ENCODE data around the gene ROR1. TPM values are rescaled to one million over a fixed set of nuclear protein-coding genes. Genes with fewer than 3 reads are reported as not detected.

Gene ROR1
- total RNA-seq, 6 experiments from 2014 or later: 0.04 to 0.58 (median 0.37) TPM

GRCh38 chr1:63793741-63794240 is 20.0 kb downstream of the ROR1 start:
- Histone ChIP-seq H3K9me3 (no peaks in the 10 kb centered on the region), H3K27ac (no peak overlapping the region), H3K4me3 (no peak overlapping the region), H3K36me3 (no peaks in the 10 kb centered on the region), H3K27me3 (no peaks in the 10 kb centered on the region), H3K4me1 (no peaks in the 10 kb centered on the region)
- TF ChIP-seq CTCF (IDR thresholded peaks at IDR 0.05) (no peak), POLR2A (IDR thresholded peaks at IDR 0.05) (no peak)
- WGBS (ENCODE audit: insufficient coverage, low coverage, low lambda C conversion rate, missing lambda C conversion rate): 78% methylated on average over 4 of the region's 8 CpGs
- ATAC-seq (no peak), DNase-seq (no peak)
- intact Hi-C loops (cut with DNase I): no loop called here

GRCh38 chr1:63794354-63794753 is 20.5 kb downstream of the ROR1 start:
- intact Hi-C loops (cut with DNase I): no loop called here
- TF ChIP-seq POLR2A (IDR thresholded peaks at IDR 0.05): no peak
- TF ChIP-seq CTCF (IDR thresholded peaks at IDR 0.05): no peak
- H3K27me3 ChIP-seq: no peaks in the 10 kb centered on the region
- H3K4me3 ChIP-seq: no peak overlapping the region
- no peaks in the 10 kb centered on the region for H3K36me3 ChIP-seq
- no peaks in the 10 kb centered on the region for H3K9me3 ChIP-seq
- ATAC-seq (no peak), DNase-seq (no peak)
- no peak overlapping the region for H3K27ac ChIP-seq
- H3K4me1 ChIP-seq: no peaks in the 10 kb centered on the region
- WGBS (ENCODE audit: insufficient coverage, low coverage, low lambda C conversion rate, missing lambda C conversion rate): 85% methylated on average over 3 of the region's 7 CpGs

GRCh38 chr1:63794939-63795378 is 21.1 kb downstream of the ROR1 start:
- TF ChIP-seq CTCF (IDR thresholded peaks at IDR 0.05): no peak
- no peak for TF ChIP-seq POLR2A (IDR thresholded peaks at IDR 0.05)
- Histone ChIP-seq H3K36me3 (no peaks in the 10 kb centered on the region), H3K27ac (no peak overlapping the region), H3K9me3 (no peaks in the 10 kb centered on the region), H3K4me3 (no peak overlapping the region), H3K4me1 (no peaks in the 10 kb centered on the region), H3K27me3 (no peaks in the 10 kb centered on the region)
- 75% methylated on average over 7 of the region's 7 CpGs for WGBS (ENCODE audit: insufficient coverage, low coverage, low lambda C conversion rate, missing lambda C conversion rate)
- DNase-seq (no peak), ATAC-seq (no peak)
- intact Hi-C loops (cut with DNase I): no loop called here

- ATAC-seq (no peak), DNase-seq (no peak)
- Histone ChIP-seq H3K27ac (no peak overlapping the region), H3K4me3 (no peak overlapping the region), H3K27me3 (no peaks in the 10 kb centered on the region), H3K4me1 (no peaks in the 10 kb centered on the region), H3K9me3 (no peaks in the 10 kb centered on the region), H3K36me3 (no peaks in the 10 kb centered on the region)
- intact Hi-C loops (cut with DNase I): no loop called here
- TF ChIP-seq CTCF (IDR thresholded peaks at IDR 0.05) (no peak), POLR2A (IDR thresholded peaks at IDR 0.05) (no peak)
- WGBS (ENCODE audit: insufficient coverage, low coverage, low lambda C conversion rate, missing lambda C conversion rate): 69% methylated on average over 4 of the region's 4 CpGs
Observed at GRCh38 chr1:63795455-63795854, 21.6 kb downstream of the ROR1 start.

All from right lobe of liver (tissue), 6 donors.